ENCODE measurements around the gene F5. TPM values are rescaled to one million over a fixed set of nuclear protein-coding genes. Genes with fewer than 3 reads are reported as not detected.
A peak's percentile ranks its signal among the peaks of the same experiment; 100 is the strongest.

The F5 gene
- total and polyA plus RNA-seq, 2 of the 13 experiments (the other 11 are each of a cell fraction or from before 2014, with no cell fraction given) = 38.3 to 64.0 TPM

GRCh38 chr1:169576241-169576934 lies 9.9 kb downstream of the F5 start (continued):
- TF ChIP-seq PAWR (CRISPR knock-in tag; IDR thresholded peaks at IDR 0.05; ENCODE audit: borderline replicate concordance) = no peak
- 0 out of 2 replicates have a peak, but pooled peaks have one; percentile 9 for TF ChIP-seq RAD21 (CRISPR knock-in tag; IDR thresholded peaks at IDR 0.05)
- no peak for TF ChIP-seq STAT6 (CRISPR knock-in tag; IDR thresholded peaks at IDR 0.05; ENCODE audit: borderline replicate concordance)
- peak; percentile 84 for TF ChIP-seq ZNF3 (CRISPR knock-in tag; IDR thresholded peaks at IDR 0.05)

- TF ChIP-seq CREB3 (CRISPR knock-in tag; IDR thresholded peaks at IDR 0.05) = no peak
- no peak for TF ChIP-seq SRSF9 (IDR thresholded peaks at IDR 0.05; ENCODE audit: borderline replicate concordance, insufficient read depth, low read depth, low read length, poor library complexity, severe bottlenecking)
- no peak for TF ChIP-seq SMAD3 (CRISPR knock-in tag; IDR thresholded peaks at IDR 0.05)
- FAIRE-seq = no peak
- no peak for DNase-seq (ENCODE audit: low spot score)
- in situ Hi-C loops (cut with HindIII; ENCODE audit: extremely low pct_ligation_motif_present, low pct_unique_long_range_greater_than_20kb) = no loop called here
- no peak overlapping the region for H2AFZ ChIP-seq (ENCODE audit: low read length)
- no TSS peak for BruUV-seq (replicated peaks)
- intact Hi-C loops (cut with micrococcal nuclease; ENCODE audit: unreplicated experiment) = no loop called here
- H3K4me3 ChIP-seq (replicated peaks in 1 of 3; ENCODE audit: insufficient read depth in 1 of 3, low read depth in 2 of 3, low read length in 3 of 3) = no peak overlapping the region
- ChIA-PET CTCF (ENCODE audit: low intra/inter-chr PET ratio, low total read pairs) (no interaction called here), POLR2A (no interaction called here)
- 75% methylated on average over 4 of the region's 4 CpGs for WGBS (ENCODE audit: low lambda C conversion rate)
- peaks cover 79% of the 10 kb centered on the region for H3K79me2 ChIP-seq (ENCODE audit: insufficient read depth, low read length)
- H3K36me3 ChIP-seq (replicated peaks in 1 of 2; ENCODE audit: control insufficient read depth in 1 of 2, insufficient read depth in 2 of 2, low read length in 2 of 2) = peaks cover 7 to 42% of the 10 kb centered on the region in 2 experiments; a peak in 4 of 5 replicates
- no peaks in the 10 kb centered on the region for H3K9me3 ChIP-seq (ENCODE audit: low read length)
- no peaks in the 10 kb centered on the region for H4K20me1 ChIP-seq (ENCODE audit: insufficient read depth, low read length)
- no peak overlapping the region for H3K9ac ChIP-seq (ENCODE audit: insufficient read depth, low read depth, low read length)
- H3K4me1 ChIP-seq (ENCODE audit: insufficient read depth, low read length) = peaks cover 100% of the 10 kb centered on the region
- H3K27me3 ChIP-seq (ENCODE audit: control insufficient read depth in 1 of 2, insufficient read depth in 2 of 2, low read length in 2 of 2) = no peaks in the 10 kb centered on the region
- H3K4me2 ChIP-seq (ENCODE audit: low read depth, low read length) = no peak overlapping the region
- H3K27ac ChIP-seq (ENCODE audit: extremely low read length, insufficient read depth, low read length) = peak overlapping the region; percentile 48
- no peak for ATAC-seq
Observed at GRCh38 chr1:169574336-169574735, 11.9 kb downstream of the F5 start.

Measured in HepG2 (cell line).